SKM-1 treated with dmso at 0.1 percent for 144 hours (cell line): ENCODE data around the gene AGTRAP.

ENCODE experiments used
- DNase-seq: peaks from one replicate; lab custom pipeline; 2025; ENCODE audit not compliant: unreplicated experiment; lab: John Stamatoyannopoulos, UW

AGTRAP gene

GRCh38 chr1:11780380-11781147, 44.6 kb downstream of the AGTRAP start:
- DNase-seq, result no peak

GRCh38 chr1:11781297-11781696, 45.4 kb downstream of the AGTRAP start:
- no peak for DNase-seq

- DNase-seq, result no peak
Observed at GRCh38 chr1:11782127-11782708, 46.3 kb downstream of the AGTRAP start.

- no peak for DNase-seq
Observed at GRCh38 chr1:11783556-11783955, 47.6 kb downstream of the AGTRAP start.

GRCh38 chr1:11784256-11784992, 48.5 kb downstream of the AGTRAP start:
- DNase-seq, result no peak

- DNase-seq, result no peak
Observed at GRCh38 chr1:11784993-11785769, 49.2 kb downstream of the AGTRAP start.

GRCh38 chr1:11786168-11786567, 50.2 kb downstream of the AGTRAP start:
- no peak for DNase-seq

- no peak for DNase-seq
Observed at GRCh38 chr1:11787251-11787803, 51.4 kb downstream of the AGTRAP start.

- DNase-seq, result no peak
Observed at GRCh38 chr1:11787804-11788436, 52.0 kb downstream of the AGTRAP start.

- DNase-seq, result no peak
Observed at GRCh38 chr1:11788549-11789053, 52.7 kb downstream of the AGTRAP start.

- no peak for DNase-seq
Observed at GRCh38 chr1:11789126-11790067, 53.5 kb downstream of the AGTRAP start.

- no peak for DNase-seq
Observed at GRCh38 chr1:11790101-11790879, 54.4 kb downstream of the AGTRAP start.

GRCh38 chr1:11790880-11791715, 55.2 kb downstream of the AGTRAP start:
- DNase-seq, result no peak

- no peak for DNase-seq
Observed at GRCh38 chr1:11792106-11792505, 56.2 kb downstream of the AGTRAP start.

GRCh38 chr1:11793819-11794218, 57.9 kb downstream of the AGTRAP start:
- DNase-seq, result no peak

GRCh38 chr1:11794446-11795237, 58.7 kb downstream of the AGTRAP start:
- no peak for DNase-seq
